OCI-M1 (cell line): ENCODE measurements around the gene PCCB.
"Not testable (repeated sequence)": the region's sequence is repeated elsewhere in the genome, so short reads cannot be mapped to it uniquely, and the experiment has no call there.

Experiments used
- DNase-seq: peaks from one replicate; lab custom pipeline; 2025; lab: John Stamatoyannopoulos, UW

PCCB gene

GRCh38 chr3:136250059-136250902 lies at the start of gene PCCB:
Gene PCCB (plus strand): TSS chr3:136250340. CDS start chr3:136250376, 36 bp downstream.
- DNase-seq: peak; percentile 97

- no peak for DNase-seq
Observed at GRCh38 chr3:136207489-136208115, 42.5 kb upstream of the PCCB start.

GRCh38 chr3:136209921-136210320 lies 40.2 kb upstream of the PCCB start:
- DNase-seq: no peak

- peak; percentile 28 for DNase-seq
Observed at GRCh38 chr3:136211547-136211946, 38.6 kb upstream of the PCCB start.

GRCh38 chr3:136222746-136223145 lies 27.4 kb upstream of the PCCB start:
- not testable (repeated sequence) for DNase-seq

- no peak for DNase-seq
Observed at GRCh38 chr3:136232413-136232812, 17.7 kb upstream of the PCCB start.

GRCh38 chr3:136235545-136235944 lies 14.6 kb upstream of the PCCB start:
- no peak for DNase-seq

GRCh38 chr3:136236109-136236508 lies 14.0 kb upstream of the PCCB start:
- DNase-seq: no peak

- no peak for DNase-seq
Observed at GRCh38 chr3:136237103-136237502, 13.0 kb upstream of the PCCB start.

GRCh38 chr3:136237961-136238649 lies 12.0 kb upstream of the PCCB start:
- no peak for DNase-seq

GRCh38 chr3:136239094-136239493 lies 11.0 kb upstream of the PCCB start:
- DNase-seq: no peak

GRCh38 chr3:136245691-136246090 lies 4.4 kb upstream of the PCCB start:
- DNase-seq: no peak

GRCh38 chr3:136247436-136247835 lies 2.7 kb upstream of the PCCB start:
- no peak for DNase-seq

- DNase-seq: no peak
Observed at GRCh38 chr3:136247855-136248590, 2.1 kb upstream of the PCCB start.

- no peak for DNase-seq
Observed at GRCh38 chr3:136249091-136249490, 1.0 kb upstream of the PCCB start.

GRCh38 chr3:136249593-136249992 lies 547 bp upstream of the PCCB start:
- DNase-seq: peak; percentile 33

GRCh38 chr3:136250903-136251460 lies 842 bp downstream of the PCCB start:
- DNase-seq: peak; percentile 97

- DNase-seq: no peak
Observed at GRCh38 chr3:136251511-136251910, 1.4 kb downstream of the PCCB start.

- no peak for DNase-seq
Observed at GRCh38 chr3:136255672-136256406, 5.7 kb downstream of the PCCB start.

- no peak for DNase-seq
Observed at GRCh38 chr3:136258199-136258598, 8.1 kb downstream of the PCCB start.

- no peak for DNase-seq
Observed at GRCh38 chr3:136261826-136262225, 11.7 kb downstream of the PCCB start.
